K562 (cell line): ENCODE results near the gene ICE2. TPM values are rescaled to one million over a fixed set of nuclear protein-coding genes. Genes with fewer than 3 reads are reported as not detected.

Source experiments
- CAMTA2 ChIP-seq: fragments of 250-450 bp; sonication (Bioruptor Pico); conservative IDR thresholded peaks from 2 replicates; pipeline ENCODE4 v1.5.1; 2022
- EZH2 ChIP-seq: IDR thresholded peaks from 2 replicates; pipeline ENCODE4 v1.6.1; 2012; ENCODE audit warnings: low read depth, mild to moderate bottlenecking, inconsistent platforms, low read length, borderline replicate concordance
- HIVEP1 ChIP-seq: fragments of 250-450 bp; sonication (Bioruptor Pico); IDR thresholded peaks from 2 replicates; pipeline ENCODE4 v1.4.0; 2020; ENCODE audit warnings: mild to moderate bottlenecking
- MECOM ChIP-seq: fragments of 250-450 bp; sonication (Bioruptor Pico); IDR thresholded peaks from 2 replicates; pipeline ENCODE4 v1.8.0; 2022; ENCODE audit warnings: inconsistent platforms
- MLX ChIP-seq, 2 experiments: fragments of 450-650 bp in 1 of 2; sonication (generic) in 1 of 2; formaldehyde crosslinking; conservative IDR thresholded peaks; 2 replicates each; pipeline versions ENCODE4 v1.4.0 to v1.8.1; 2020 to 2022; ENCODE audit warnings: mild to moderate bottlenecking in 1 of 2, missing genetic modification reagents in 1 of 2
- MTF1 ChIP-seq: fragments of 250-450 bp; sonication (Bioruptor Pico); IDR thresholded peaks from 2 replicates; pipeline ENCODE4 v1.9.0; 2021; ENCODE audit warnings: moderate library complexity, mild to moderate bottlenecking, inconsistent platforms, borderline replicate concordance
- PML ChIP-seq: IDR thresholded peaks from 2 replicates; pipeline ENCODE4 v1.6.1; 2012; ENCODE audit warnings: low read length, inconsistent platforms
- POLR2AphosphoS5 ChIP-seq: IDR thresholded peaks from 2 replicates; pipeline ENCODE4 v1.6.1; 2011; ENCODE audit warnings: mild to moderate bottlenecking, low read depth, low read length, moderate library complexity; ENCODE audit not compliant: control insufficient read depth, insufficient read depth
- PPARD ChIP-seq: fragments of 250-450 bp; sonication (Bioruptor Pico); IDR thresholded peaks from 2 replicates; pipeline ENCODE4 v1.8.0; 2022; ENCODE audit warnings: inconsistent platforms, mild to moderate bottlenecking, moderate library complexity
- SAFB ChIP-seq: fragments of 200-400 bp; formaldehyde crosslinking; IDR thresholded peaks from 2 replicates; pipeline ENCODE4 v1.6.1; 2017; ENCODE audit warnings: low read depth, low read length, borderline replicate concordance
- THAP7 ChIP-seq: fragments of 250-450 bp; sonication (Bioruptor Pico); IDR thresholded peaks from 2 replicates; pipeline ENCODE4 v1.5.0; 2021
- U2AF1 ChIP-seq: fragments of 200-400 bp; formaldehyde crosslinking; optimal IDR thresholded peaks from 2 replicates; pipeline ENCODE3; 2017; ENCODE audit warnings: mild to moderate bottlenecking, low read depth, low read length, moderate library complexity
- YY1 ChIP-seq, 3 experiments: IDR thresholded peaks; 2 replicates each; pipeline ENCODE4 v1.6.1; 2011; ENCODE audit warnings: low read length in 2 of 3, mild to moderate bottlenecking in 2 of 3, moderate library complexity in 2 of 3, borderline replicate concordance in 1 of 3, control low read depth in 1 of 3, low read depth in 1 of 3; ENCODE audit not compliant: insufficient read depth in 3 of 3, insufficient replicate concordance in 2 of 3, control insufficient read depth in 1 of 3, insufficient read length in 1 of 3; ENCODE audit errors: extremely low read depth in 1 of 3
- ZNF23 ChIP-seq: fragments of 250-450 bp; sonication (Bioruptor Pico); IDR thresholded peaks from 2 replicates; pipeline ENCODE4 v1.4.0; 2020; ENCODE audit warnings: mild to moderate bottlenecking
- ZNF41 ChIP-seq: fragments of 250-450 bp; sonication (Bioruptor Pico); conservative IDR thresholded peaks from 2 replicates; pipeline ENCODE4 v1.4.0; 2020; ENCODE audit warnings: mild to moderate bottlenecking
- polyA plus RNA-seq, 8 experiments: library from polyadenylated mRNA; depleted of rRNA in 4 of 8; stranded (reverse) in 5 of 8; unstranded in 3 of 8; fragments of >200 nt; fragmentation: Nextera tagmentation in 2 of 8; fragmentation: Illumina TruSeq in 1 of 8; extraction: Ambion mirVana in 2 of 8; extraction: Trizol in 1 of 8; gene quantifications; 2 replicates each; pipeline versions ENCODE4 v1.2.1 to v1.2.3, GENCODE V29; 2011 to 2014; ENCODE audit warnings: inconsistent platforms in 1 of 8, missing spikeins in 1 of 8
- total RNA-seq, 7 experiments: library from RNA; depleted of rRNA in 6 of 7; stranded (reverse); fragments of >200 nt in 6 of 7; fragmentation: Illumina TruSeq in 2 of 7; extraction: Trizol in 2 of 7; gene quantifications; 2 replicates each; pipeline versions ENCODE4 v1.2.1 to v1.2.3, GENCODE V29; 2011 to 2021; ENCODE audit warnings: low replicate concordance in 1 of 7
- TF ChIP-seq, protein P1 (sequence below): sonication (generic); formaldehyde crosslinking; IDR thresholded peaks from 2 replicates; pipeline ENCODE4 v1.8.0; 2023; ENCODE audit warnings: mild to moderate bottlenecking, missing genetic modification reagents
- TF ChIP-seq, protein P2 (sequence below): sonication (generic); formaldehyde crosslinking; IDR thresholded peaks from 2 replicates; pipeline ENCODE4 v1.8.0; 2022; ENCODE audit warnings: mild to moderate bottlenecking, missing genetic modification reagents

ICE2 gene
- total and polyA plus RNA-seq, 9 of the 15 experiments (the other 6 are each of a cell fraction or from before 2014, with no cell fraction given): 21.8 to 87.9 (median 58.1) TPM

DNA sequence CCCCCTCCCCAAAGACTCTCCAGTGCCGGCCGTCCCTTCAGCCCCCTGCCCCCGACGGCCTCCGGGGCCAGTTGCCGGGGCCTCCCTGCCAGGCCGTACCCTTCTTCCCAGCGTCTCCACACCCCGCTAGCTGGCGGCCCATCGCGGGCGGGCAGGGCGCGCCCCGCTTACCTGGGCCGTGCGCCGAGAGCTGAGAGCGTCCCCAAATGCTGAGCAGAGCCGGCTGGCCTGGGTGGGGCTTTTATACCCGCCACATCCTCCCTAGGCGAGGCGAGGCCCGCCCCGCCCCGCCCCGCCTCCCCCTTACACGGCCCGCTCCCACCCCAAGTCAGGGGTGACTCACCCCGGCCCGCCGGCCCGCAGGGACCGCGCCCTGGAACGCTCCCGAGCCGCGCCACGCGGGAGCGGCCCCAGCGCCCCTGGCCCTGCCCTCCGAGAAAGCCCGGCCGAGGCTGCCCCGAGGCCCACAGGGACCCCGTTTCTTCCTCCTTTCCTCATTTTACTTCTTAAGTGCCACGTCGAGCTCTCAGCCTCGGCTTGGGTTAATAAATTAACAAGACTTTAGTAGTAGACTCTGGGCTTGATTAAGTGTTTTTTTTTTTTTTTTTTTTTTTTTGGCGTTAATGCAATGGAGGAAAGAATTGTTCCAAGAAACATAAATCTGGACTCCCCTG lies 81.0 kb downstream of the ICE2 start, which contains the start of gene ANXA2 (continued):
- TF ChIP-seq, protein P1, sequence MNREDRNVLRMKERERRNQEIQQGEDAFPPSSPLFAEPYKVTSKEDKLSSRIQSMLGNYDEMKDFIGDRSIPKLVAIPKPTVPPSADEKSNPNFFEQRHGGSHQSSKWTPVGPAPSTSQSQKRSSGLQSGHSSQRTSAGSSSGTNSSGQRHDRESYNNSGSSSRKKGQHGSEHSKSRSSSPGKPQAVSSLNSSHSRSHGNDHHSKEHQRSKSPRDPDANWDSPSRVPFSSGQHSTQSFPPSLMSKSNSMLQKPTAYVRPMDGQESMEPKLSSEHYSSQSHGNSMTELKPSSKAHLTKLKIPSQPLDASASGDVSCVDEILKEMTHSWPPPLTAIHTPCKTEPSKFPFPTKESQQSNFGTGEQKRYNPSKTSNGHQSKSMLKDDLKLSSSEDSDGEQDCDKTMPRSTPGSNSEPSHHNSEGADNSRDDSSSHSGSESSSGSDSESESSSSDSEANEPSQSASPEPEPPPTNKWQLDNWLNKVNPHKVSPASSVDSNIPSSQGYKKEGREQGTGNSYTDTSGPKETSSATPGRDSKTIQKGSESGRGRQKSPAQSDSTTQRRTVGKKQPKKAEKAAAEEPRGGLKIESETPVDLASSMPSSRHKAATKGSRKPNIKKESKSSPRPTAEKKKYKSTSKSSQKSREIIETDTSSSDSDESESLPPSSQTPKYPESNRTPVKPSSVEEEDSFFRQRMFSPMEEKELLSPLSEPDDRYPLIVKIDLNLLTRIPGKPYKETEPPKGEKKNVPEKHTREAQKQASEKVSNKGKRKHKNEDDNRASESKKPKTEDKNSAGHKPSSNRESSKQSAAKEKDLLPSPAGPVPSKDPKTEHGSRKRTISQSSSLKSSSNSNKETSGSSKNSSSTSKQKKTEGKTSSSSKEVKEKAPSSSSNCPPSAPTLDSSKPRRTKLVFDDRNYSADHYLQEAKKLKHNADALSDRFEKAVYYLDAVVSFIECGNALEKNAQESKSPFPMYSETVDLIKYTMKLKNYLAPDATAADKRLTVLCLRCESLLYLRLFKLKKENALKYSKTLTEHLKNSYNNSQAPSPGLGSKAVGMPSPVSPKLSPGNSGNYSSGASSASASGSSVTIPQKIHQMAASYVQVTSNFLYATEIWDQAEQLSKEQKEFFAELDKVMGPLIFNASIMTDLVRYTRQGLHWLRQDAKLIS: no peak
- no peak for TF ChIP-seq HIVEP1 (CRISPR knock-in tag)
- TF ChIP-seq, protein P2, sequence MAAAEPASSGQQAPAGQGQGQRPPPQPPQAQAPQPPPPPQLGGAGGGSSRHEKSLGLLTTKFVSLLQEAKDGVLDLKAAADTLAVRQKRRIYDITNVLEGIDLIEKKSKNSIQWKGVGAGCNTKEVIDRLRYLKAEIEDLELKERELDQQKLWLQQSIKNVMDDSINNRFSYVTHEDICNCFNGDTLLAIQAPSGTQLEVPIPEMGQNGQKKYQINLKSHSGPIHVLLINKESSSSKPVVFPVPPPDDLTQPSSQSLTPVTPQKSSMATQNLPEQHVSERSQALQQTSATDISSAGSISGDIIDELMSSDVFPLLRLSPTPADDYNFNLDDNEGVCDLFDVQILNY (CRISPR knock-in tag): no peak
- no peak for TF ChIP-seq MTF1 (CRISPR knock-in tag)
- TF ChIP-seq SAFB: no peak; the same call in 1 of the 2 replicates
- no peak for TF ChIP-seq PPARD
- TF ChIP-seq MLX (CRISPR knock-in tag; conservative IDR thresholded peaks at IDR 0.05): no peak
- peak; percentile 90 for TF ChIP-seq POLR2AphosphoS5
- TF ChIP-seq THAP7 (CRISPR knock-in tag): no peak
- TF ChIP-seq ZNF41 (CRISPR knock-in tag): no peak
- TF ChIP-seq YY1 (IDR thresholded peaks at IDR 0.05; ENCODE audit: borderline replicate concordance in 1 of 3, control insufficient read depth in 1 of 3, extremely low read depth in 1 of 3, insufficient read depth in 3 of 3, insufficient read length in 1 of 3, insufficient replicate concordance in 2 of 3, low read depth in 1 of 3, low read length in 2 of 3): peak in 2 of 3 experiments; percentile 32 to 42
- TF ChIP-seq CAMTA2 (CRISPR knock-in tag): no peak
- TF ChIP-seq ZNF23: no peak
- TF ChIP-seq EZH2: no peak
- peak; percentile 45 for TF ChIP-seq U2AF1
- TF ChIP-seq MECOM (CRISPR knock-in tag): no peak
- no peak for TF ChIP-seq PML
